Measurements from ENCODE around the gene MAD1L1. TPM values are rescaled to one million over a fixed set of nuclear protein-coding genes. Genes with fewer than 3 reads are reported as not detected.

MAD1L1 gene
- polyA plus RNA-seq, 3 donors: 10.7 to 48.1 (median 18.4) TPM

- WGBS, 3 donors: 78 to 85% (median 79%) methylated on average over 20 of the region's 20 CpGs
- no peak overlapping the region for H3K27ac ChIP-seq (ENCODE audit: low read depth, low read length)
These were observed 123.4 kb downstream of the MAD1L1 start for GRCh38 chr7:2109251-2109872.

- WGBS, 3 donors: 85 to 93% (median 89%) methylated on average over 24 of the region's 24 CpGs
These were observed 124.1 kb downstream of the MAD1L1 start for GRCh38 chr7:2108501-2109250.

GRCh38 chr7:2108071-2108455, 124.7 kb downstream of the MAD1L1 start:
- H3K27ac ChIP-seq (ENCODE audit: low read depth, low read length): no peak overlapping the region
- WGBS, 3 donors: 91 to 93% (median 93%) methylated on average over 9 of the region's 9 CpGs

More at GRCh38 chr7:2108501-2109250, 124.1 kb downstream of the MAD1L1 start:
- H3K27ac ChIP-seq (ENCODE audit: low read depth, low read length): no peak overlapping the region

- 60 to 93% (median 64%) methylated on average over 21 of the region's 21 CpGs for WGBS, 3 donors
- H3K27ac ChIP-seq (ENCODE audit: low read depth, low read length): no peak overlapping the region
These were observed 125.2 kb downstream of the MAD1L1 start for GRCh38 chr7:2107386-2108070.

GRCh38 chr7:2106924-2107323, 125.8 kb downstream of the MAD1L1 start:
- 53 to 79% (median 64%) methylated on average over 13 to 15 of the region's 15 CpGs for WGBS, 3 donors
- H3K27ac ChIP-seq (ENCODE audit: low read depth, low read length): no peak overlapping the region

- 92 to 93% (median 92%) methylated on average over 12 of the region's 12 CpGs for WGBS, 3 donors
- H3K27ac ChIP-seq (ENCODE audit: low read depth, low read length): no peak overlapping the region
These were observed 126.3 kb downstream of the MAD1L1 start for GRCh38 chr7:2106440-2106839.

GRCh38 chr7:2105917-2106316, 126.8 kb downstream of the MAD1L1 start:
- WGBS, 3 donors: 86 to 92% (median 88%) methylated on average over 17 of the region's 17 CpGs
- H3K27ac ChIP-seq (ENCODE audit: low read depth, low read length): no peak overlapping the region

- H3K27ac ChIP-seq (ENCODE audit: low read depth, low read length): no peak overlapping the region
- WGBS, 3 donors: 73 to 92% (median 76%) methylated on average over 12 to 13 of the region's 13 CpGs
These were observed 127.5 kb downstream of the MAD1L1 start for GRCh38 chr7:2105280-2105679.

GRCh38 chr7:2104716-2105115, 128.0 kb downstream of the MAD1L1 start:
- no peak overlapping the region for H3K27ac ChIP-seq (ENCODE audit: low read depth, low read length)
- 44 to 74% (median 50%) methylated on average over 14 of the region's 14 CpGs for WGBS, 3 donors

- no peak overlapping the region for H3K27ac ChIP-seq (ENCODE audit: low read depth, low read length)
- WGBS, 3 donors: 10 to 49% (median 15%) methylated on average over 27 of the region's 27 CpGs
These were observed 128.5 kb downstream of the MAD1L1 start for GRCh38 chr7:2104107-2104710.

GRCh38 chr7:2103071-2103898, 129.5 kb downstream of the MAD1L1 start:
- H3K27ac ChIP-seq (ENCODE audit: low read depth, low read length): no peak overlapping the region
- WGBS, 3 donors: 91 to 95% (median 93%) methylated on average over 38 to 39 of the region's 39 CpGs

GRCh38 chr7:2102375-2102723, 130.4 kb downstream of the MAD1L1 start:
- no peak overlapping the region for H3K27ac ChIP-seq (ENCODE audit: low read depth, low read length)
- 94 to 98% (median 97%) methylated on average over 7 of the region's 7 CpGs for WGBS, 3 donors

GRCh38 chr7:2101630-2102374, 130.9 kb downstream of the MAD1L1 start:
- H3K27ac ChIP-seq (ENCODE audit: low read depth, low read length): no peak overlapping the region
- WGBS, 3 donors: 92 to 96% (median 95%) methylated on average over 14 to 19 of the region's 19 CpGs

GRCh38 chr7:2100278-2101208, 132.2 kb downstream of the MAD1L1 start:
- 56 to 85% (median 81%) methylated on average over 31 of the region's 31 CpGs for WGBS, 3 donors
- H3K27ac ChIP-seq (ENCODE audit: low read depth, low read length): no peak overlapping the region

GRCh38 chr7:2099048-2099957, 133.4 kb downstream of the MAD1L1 start:
- H3K27ac ChIP-seq (ENCODE audit: low read depth, low read length): no peak overlapping the region
- WGBS, 3 donors: 74 to 83% (median 75%) methylated on average over 29 of the region's 29 CpGs

GRCh38 chr7:2098496-2098895, 134.2 kb downstream of the MAD1L1 start:
- WGBS, 3 donors: 88 to 94% (median 93%) methylated on average over 16 of the region's 16 CpGs
- no peak overlapping the region for H3K27ac ChIP-seq (ENCODE audit: low read depth, low read length)

Measured in adipose tissue (tissue), 3 donors.